Renal cortex interstitium (tissue), 11 donors: ENCODE data around the gene ZNF576. TPM values are rescaled to one million over a fixed set of nuclear protein-coding genes. Genes with fewer than 3 reads are reported as not detected.
"Not testable (repeated sequence)": the region's sequence is repeated elsewhere in the genome, so short reads cannot be mapped to it uniquely, and the experiment has no call there.

Experiments
- DNase-seq, 11 donors: peaks; one replicate each; pipeline ENCODE4 v3.0.0-alpha.2; 2013; ENCODE audit warnings: low read depth in 9 of 11, low spot score in 4 of 11; ENCODE audit errors: extremely low read depth in 1 of 11
- polyA plus RNA-seq, 3 donors: library from polyadenylated mRNA; unstranded; fragments of 120-200 nt; gene quantifications; one replicate each; pipeline ENCODE4 v1.2.1, GENCODE V29; 2013; ENCODE audit not compliant: insufficient read length in 3 of 3

The ZNF576 gene
- polyA plus RNA-seq, 3 donors, result 11.0 to 13.8 (median 13.3) TPM

DNA sequence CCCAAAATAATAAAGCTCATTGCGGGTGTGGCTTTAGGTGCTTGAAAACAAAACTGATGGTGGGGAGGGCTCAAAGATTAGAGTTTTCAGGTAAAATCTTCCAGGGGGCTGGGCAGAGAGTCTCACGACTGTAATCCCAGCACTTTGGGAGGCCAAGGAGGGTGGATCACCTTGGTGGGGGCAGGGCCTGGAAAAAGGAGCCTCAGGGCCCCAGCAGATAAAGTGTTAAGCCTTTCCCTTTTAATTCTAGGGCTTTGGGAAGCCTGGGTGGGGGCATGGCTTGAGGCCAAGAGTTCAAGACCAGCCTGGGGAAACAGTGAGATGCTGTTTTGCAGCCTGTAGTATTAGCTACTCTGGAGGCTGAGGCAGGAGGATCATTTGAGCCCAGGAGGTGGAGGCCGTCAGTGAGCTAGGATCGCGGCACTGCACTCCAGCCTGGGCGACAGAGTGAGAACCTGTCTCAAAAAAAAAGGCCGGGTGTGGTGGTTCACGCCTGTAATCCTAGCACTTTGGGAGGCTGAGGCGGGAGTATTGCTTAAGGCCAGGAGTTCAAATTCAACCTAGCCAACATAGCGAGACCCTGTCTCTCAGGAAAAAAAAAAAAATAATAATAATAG, 2.2 kb upstream of the ZNF576 start:
- DNase-seq, result no peak

GRCh38 chr19:43594710-43595604, 1.4 kb upstream of the ZNF576 start:
- peak in 3 of 11 donors; percentile 39 to 62 (median 46) for DNase-seq

GRCh38 chr19:43595605-43595998, 793 bp upstream of the ZNF576 start:
- DNase-seq, result no peak

GRCh38 chr19:43596842-43597461, 557 bp downstream of the ZNF576 start:
- DNase-seq, result no peak

DNA sequence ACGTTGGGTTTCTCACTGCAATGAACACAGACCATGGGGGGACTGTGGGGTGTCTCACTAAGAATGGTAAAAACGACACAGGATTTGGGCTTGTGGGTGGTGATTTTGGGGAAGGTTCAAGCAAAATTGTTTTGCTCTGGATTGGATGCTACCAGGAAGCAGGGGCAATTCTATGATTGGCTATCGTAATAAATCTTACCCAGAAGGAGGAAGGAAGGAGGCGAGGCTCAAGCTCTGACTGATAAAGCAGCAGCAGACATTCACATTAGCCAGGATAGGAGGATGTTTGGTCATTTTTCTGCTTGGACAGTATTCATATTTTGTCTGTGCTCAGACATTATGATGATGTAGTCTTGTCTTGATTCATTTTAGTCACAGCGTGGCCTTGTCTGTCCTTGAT, 1.5 kb downstream of the ZNF576 start:
- no peak for DNase-seq

DNA sequence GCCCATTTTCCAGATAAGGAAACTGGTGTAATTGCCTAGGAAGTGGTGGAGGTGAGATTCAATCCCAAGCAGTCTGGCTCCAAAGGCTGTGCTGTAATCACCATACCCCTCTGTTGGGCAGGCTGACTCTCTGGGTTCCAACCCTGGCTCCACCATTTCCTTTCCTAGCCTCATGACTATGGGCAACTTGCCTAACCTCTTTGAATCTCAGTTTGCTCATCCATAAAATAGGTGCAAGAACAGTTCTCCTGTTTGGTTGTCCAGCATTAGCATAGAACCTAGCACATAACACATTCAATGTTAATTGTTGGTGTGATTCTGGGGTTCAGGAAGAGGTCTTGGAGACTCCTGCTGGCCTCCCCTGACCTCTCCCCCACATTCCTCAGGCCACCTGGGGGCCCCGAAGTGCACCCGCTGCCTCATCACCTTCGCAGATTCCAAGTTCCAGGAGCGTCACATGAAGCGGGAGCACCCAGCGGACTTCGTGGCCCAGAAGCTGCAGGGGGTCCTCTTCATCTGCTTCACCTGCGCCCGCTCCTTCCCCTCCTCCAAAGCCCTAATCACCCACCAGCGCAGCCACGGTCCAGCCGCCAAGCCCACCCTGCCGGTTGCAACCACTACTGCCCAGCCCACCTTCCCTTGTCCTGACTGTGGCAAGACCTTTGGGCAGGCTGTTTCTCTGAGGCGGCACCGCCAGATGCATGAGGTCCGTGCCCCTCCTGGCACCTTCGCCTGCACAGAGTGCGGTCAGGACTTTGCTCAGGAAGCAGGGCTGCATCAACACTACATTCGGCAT, 2.2 kb downstream of the ZNF576 start:
- DNase-seq, result no peak

- no peak for DNase-seq
These were observed 3.4 kb downstream of the ZNF576 start for GRCh38 chr19:43599635-43600295.

DNA sequence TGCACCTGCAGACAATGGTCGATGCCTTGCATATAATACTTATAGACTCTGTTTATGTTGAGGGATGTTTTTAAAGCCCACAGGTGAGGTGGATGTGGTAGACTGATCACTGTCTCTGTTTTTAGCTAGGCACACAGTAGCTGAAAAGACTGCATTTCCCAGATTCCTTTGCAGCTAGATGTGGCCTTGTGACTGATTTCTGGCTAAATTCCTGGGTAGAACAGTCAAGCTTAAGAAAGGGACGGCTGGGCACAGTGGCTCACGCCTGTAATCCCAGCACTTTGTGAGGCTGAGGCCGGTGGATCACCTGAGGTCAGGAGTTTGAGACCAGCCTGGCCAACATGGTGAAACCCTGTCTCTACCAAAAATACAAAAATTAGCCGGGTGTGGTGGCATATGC, 3.9 kb downstream of the ZNF576 start:
- not testable (repeated sequence) for DNase-seq

- no peak for DNase-seq
These were observed 9.6 kb downstream of the ZNF576 start for GRCh38 chr19:43605875-43606568.

DNA sequence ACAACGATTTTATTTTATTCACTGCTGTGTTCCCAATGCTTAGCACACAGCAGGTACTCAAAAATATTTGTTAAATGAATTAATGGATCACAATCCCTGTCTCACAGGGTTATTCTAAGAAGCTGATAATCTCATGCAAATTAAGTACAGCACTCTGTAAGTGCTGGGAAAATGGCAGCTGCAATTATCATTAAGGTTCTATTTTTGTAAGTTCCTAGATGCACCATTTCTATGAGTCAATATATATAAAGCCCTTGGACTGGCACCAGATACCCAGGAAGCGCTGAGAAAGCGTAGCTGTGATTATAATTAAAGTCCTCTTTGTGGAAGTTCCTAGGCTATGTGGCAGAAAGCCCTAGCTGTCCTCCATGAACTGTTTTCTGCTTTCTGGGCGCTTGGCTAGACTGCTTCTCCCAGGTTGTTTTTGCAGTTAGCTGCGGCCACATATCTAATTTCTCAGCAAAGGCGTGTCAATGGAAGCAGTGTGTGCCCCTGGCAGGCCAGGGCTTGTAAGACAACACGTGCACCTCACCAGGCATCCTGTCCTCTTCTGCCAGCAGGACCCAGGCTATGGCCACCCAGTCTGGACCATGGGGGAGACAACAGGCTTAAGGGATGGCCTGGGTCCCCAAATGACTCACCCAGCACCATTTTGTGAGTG, 10.3 kb downstream of the ZNF576 start:
- DNase-seq, result no peak

DNA sequence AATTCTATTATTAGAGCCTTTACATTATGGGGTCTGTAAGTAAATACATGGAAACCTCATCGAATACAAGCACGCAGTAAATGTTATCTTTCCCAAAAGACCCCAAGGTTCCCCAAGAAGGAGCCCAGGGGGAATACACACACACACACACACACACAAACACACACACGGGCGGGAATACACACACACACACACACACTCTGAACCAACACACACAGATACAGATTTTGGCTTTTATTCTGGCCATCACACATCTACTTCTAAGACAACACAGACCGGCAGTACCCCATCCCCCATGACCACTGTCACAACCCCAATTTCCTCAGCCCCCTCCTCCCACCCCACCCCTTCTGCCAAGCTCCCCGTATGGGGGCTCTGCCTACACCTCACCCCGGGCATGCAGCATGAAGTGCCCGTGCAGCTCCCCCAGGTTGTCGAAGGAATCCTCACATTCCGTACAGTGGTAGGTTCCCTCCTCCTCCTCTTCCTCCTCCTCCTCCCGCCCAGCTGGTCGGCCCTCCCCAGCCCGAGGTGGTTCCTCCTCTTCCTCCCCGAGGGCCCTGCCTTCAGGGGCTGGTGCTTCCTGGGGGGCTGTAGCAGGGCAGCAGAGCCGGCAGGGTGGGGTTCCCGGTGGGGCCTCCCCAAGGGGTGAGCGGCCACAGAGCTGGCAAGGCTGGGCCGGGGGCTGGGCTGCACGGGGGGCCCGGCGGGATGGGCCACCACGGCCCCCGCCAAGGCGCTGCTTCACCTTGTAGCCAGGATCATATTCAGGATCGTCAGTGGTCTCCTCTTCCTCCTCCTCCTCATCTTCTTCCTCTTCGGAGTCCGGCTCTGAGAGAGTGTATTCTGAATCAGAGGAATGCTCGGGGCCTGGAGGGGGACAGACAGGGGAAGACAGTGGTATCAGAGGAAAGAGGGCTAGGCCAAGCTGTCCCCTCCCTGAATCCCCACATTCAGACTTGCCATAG, 11.1 kb downstream of the ZNF576 start:
- DNase-seq, result no peak

DNA sequence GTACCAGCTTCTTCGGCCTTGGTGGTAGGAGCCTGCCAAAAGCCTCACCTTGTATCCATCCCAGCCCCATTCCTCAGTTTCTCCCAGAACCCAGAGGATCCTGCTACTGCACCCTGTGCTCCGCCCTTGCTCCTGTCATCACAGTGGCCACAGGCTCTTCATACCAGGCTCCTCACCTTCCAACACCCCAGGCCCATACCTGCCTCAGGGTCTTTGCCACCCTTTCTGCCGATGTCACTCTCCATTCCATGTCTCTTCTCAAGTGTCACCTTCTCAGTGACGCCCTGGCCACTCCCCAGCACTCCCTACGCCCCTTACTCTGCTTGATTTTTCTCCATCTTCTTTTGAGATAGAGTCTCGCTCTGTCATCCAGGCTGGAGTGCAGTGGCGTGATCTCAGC, 13.5 kb downstream of the ZNF576 start:
- no peak for DNase-seq

DNA sequence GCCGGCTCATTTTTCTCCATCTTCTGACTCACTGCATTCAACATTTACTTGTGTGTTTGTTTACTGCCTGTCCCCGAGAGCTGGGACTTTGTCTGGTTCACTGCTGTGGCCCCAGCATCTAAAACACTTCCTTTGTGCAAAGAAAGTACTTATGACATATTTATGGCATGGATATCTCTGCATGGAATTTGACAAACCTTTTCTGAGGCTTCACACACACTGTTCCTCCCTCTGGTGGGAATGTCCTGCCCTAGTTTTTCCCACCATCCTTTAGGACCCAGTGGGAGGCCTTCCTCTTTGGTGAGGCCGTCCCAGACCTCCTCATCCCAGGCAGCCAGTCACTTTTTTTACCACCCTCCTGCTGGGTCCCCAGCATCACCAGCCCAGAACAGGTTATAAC, 14.1 kb downstream of the ZNF576 start:
- no peak for DNase-seq

- DNase-seq, result no peak
These were observed 15.4 kb downstream of the ZNF576 start, which contains the start of gene SRRM5 for GRCh38 chr19:43611788-43612187. TSS of gene SRRM5 (plus strand) at chr19:43612088. CDS start at chr19:43612122, 34 bp downstream.

DNA sequence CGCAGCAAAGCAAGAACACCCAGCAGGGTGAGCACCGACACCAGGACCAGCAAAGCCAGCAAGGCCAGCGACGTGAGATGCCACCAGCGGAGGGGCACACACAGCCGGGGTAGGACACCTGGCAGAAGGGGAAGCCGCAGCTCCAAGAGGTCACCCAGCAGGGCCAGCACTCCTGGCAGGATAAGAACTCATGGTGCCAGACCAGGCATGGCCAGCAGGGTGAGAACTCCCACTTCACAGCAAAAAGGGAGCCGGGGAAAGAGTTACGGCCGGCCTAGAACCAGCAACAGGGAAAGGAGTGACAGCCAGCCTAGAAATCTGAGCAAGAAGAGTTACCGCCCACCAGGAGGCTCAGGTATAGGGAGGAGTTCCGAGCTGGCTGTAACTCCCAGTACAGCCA, 16.0 kb downstream of the ZNF576 start:
- DNase-seq, result no peak

- no peak for DNase-seq
These were observed 19.9 kb downstream of the ZNF576 start for GRCh38 chr19:43616306-43616705.

GRCh38 chr19:43616954-43617353, 20.6 kb downstream of the ZNF576 start:
- DNase-seq, result no peak
